B cell (primary cell): ENCODE measurements around the gene TNRC6C. TPM values are rescaled to one million over a fixed set of nuclear protein-coding genes. Genes with fewer than 3 reads are reported as not detected.

Experiments
- ATAC-seq: fragments of 200-7000 bp; cut with Tn5 transposase; one replicate; pipeline ENCODE4 v1.10.0; 2021; ENCODE audit warnings: low read depth, mild to moderate bottlenecking, moderate number of reproducible peaks, moderate library complexity
- CTCF ChIA-PET: fragments of 350-600 bp; sonication (Branson Sonifier 250); formaldehyde crosslinking; loops from one replicate; lab custom pipeline; 2021; ENCODE audit warnings: antibody characterized with exemption, inconsistent platforms; lab: Charles Lee
- POLR2A ChIA-PET: fragments of 350-600 bp; sonication (Branson Sonifier 250); formaldehyde crosslinking; loops from one replicate; lab custom pipeline; 2021; ENCODE audit warnings: antibody characterized with exemption; lab: Charles Lee
- DNase-seq: peaks from one replicate; pipeline ENCODE4 v3.0.0; 2013
- H2AFZ ChIP-seq: 2 replicates; pipeline ENCODE4 v1.6.1; 2012; ENCODE audit warnings: mild to moderate bottlenecking, low read depth, low read length; ENCODE audit not compliant: insufficient read depth, poor library complexity, severe bottlenecking
- H3K27ac ChIP-seq, 2 donors: 1 replicate in 1 of 2; 2 replicates in 1 of 2; pipeline ENCODE4 v1.5.1; 2012 to 2013; ENCODE audit warnings: low read length in 2 of 2, mild to moderate bottlenecking in 2 of 2, moderate library complexity in 1 of 2
- H3K27me3 ChIP-seq, 4 experiments: fragments of 200-600 bp in 1 of 4; sonication (generic) in 1 of 4; replicated peaks in 1 of 4; 1 replicate in 2 of 4; 2 replicates in 2 of 4; pipeline versions ENCODE4 v1.6.1 to v1.7.0; 2013 to 2016; ENCODE audit warnings: low read length in 3 of 4, mild to moderate bottlenecking in 2 of 4, mixed read lengths in 1 of 4, moderate library complexity in 1 of 4; ENCODE audit not compliant: insufficient read depth in 4 of 4, control insufficient read depth in 3 of 4; ENCODE audit errors: control extremely low read depth in 1 of 4
- H3K36me3 ChIP-seq, 2 experiments: replicated peaks in 1 of 2; 1 replicate in 1 of 2; 2 replicates in 1 of 2; pipeline versions ENCODE4 v1.6.1 to v1.7.1; 2013; ENCODE audit warnings: low read length in 1 of 2; ENCODE audit not compliant: insufficient read depth in 2 of 2, control insufficient read depth in 1 of 2; ENCODE audit errors: control extremely low read depth in 1 of 2, extremely low read depth in 1 of 2
- H3K4me1 ChIP-seq, 2 donors: fragments of 200-600 bp in 1 of 2; sonication (generic) in 1 of 2; 1 replicate in 1 of 2; 2 replicates in 1 of 2; pipeline versions ENCODE4 v1.5.1 to v1.6.1; 2013 to 2017; ENCODE audit warnings: low read length in 2 of 2; ENCODE audit not compliant: control insufficient read depth in 2 of 2, insufficient read depth in 2 of 2
- H3K4me2 ChIP-seq: replicated peaks from 2 replicates; pipeline ENCODE3; 2012; ENCODE audit warnings: mild to moderate bottlenecking, low read depth, low read length; ENCODE audit not compliant: poor library complexity, severe bottlenecking
- H3K4me3 ChIP-seq, 5 experiments: fragments of 200-600 bp in 1 of 5; sonication (generic) in 1 of 5; 1 replicate in 3 of 5; 2 replicates in 2 of 5; pipeline versions ENCODE4 v1.5.1 to v1.7.0; 2011 to 2016; ENCODE audit warnings: low read length in 4 of 5, mild to moderate bottlenecking in 4 of 5, low read depth in 2 of 5, control low read depth in 1 of 5, moderate library complexity in 1 of 5; ENCODE audit not compliant: insufficient read depth in 1 of 5; ENCODE audit errors: control extremely low read depth in 1 of 5, extremely low read depth in 1 of 5
- H3K79me2 ChIP-seq: fragments of 200-600 bp; sonication (generic); one replicate; pipeline ENCODE4 v1.6.0; 2016; ENCODE audit warnings: low read length; ENCODE audit not compliant: control insufficient read depth, insufficient read depth
- H3K9ac ChIP-seq: fragments of 200-600 bp; sonication (generic); 2 replicates; pipeline ENCODE4 v1.6.1; 2017; ENCODE audit warnings: mild to moderate bottlenecking, low read length, moderate library complexity
- H3K9me3 ChIP-seq, 3 donors: one replicate each; pipeline versions ENCODE4 v1.6.1 to v1.7.1; 2013; ENCODE audit warnings: low read length in 2 of 3; ENCODE audit not compliant: control insufficient read depth in 2 of 3, insufficient read depth in 1 of 3; ENCODE audit errors: control extremely low read depth in 1 of 3
- H4K20me1 ChIP-seq: 2 replicates; pipeline ENCODE4 v1.6.0; 2012; ENCODE audit warnings: mild to moderate bottlenecking, low read length; ENCODE audit not compliant: insufficient read depth, control insufficient read depth, poor library complexity, severe bottlenecking
- H3K27ac Mint-ChIP-seq: one replicate; pipeline ENCODE4 v1.8.0; 2021; ENCODE audit warnings: mixed read lengths
- H3K27me3 Mint-ChIP-seq: one replicate; pipeline ENCODE4 v1.8.0; 2021; ENCODE audit warnings: mixed read lengths
- H3K4me1 Mint-ChIP-seq: one replicate; pipeline ENCODE4 v1.8.0; 2021; ENCODE audit warnings: mixed read lengths
- H3K4me3 Mint-ChIP-seq: one replicate; pipeline ENCODE4 v1.8.0; 2021; ENCODE audit warnings: mixed read lengths
- H3K9me3 Mint-ChIP-seq: one replicate; pipeline ENCODE4 v1.8.0; 2022; ENCODE audit warnings: mixed read lengths; ENCODE audit not compliant: insufficient read depth
- EZH2 ChIP-seq: IDR thresholded peaks from 2 replicates; pipeline ENCODE4 v1.6.1; 2012; ENCODE audit warnings: borderline replicate concordance, low read depth, mild to moderate bottlenecking, moderate library complexity, low read length; ENCODE audit not compliant: insufficient read depth, poor library complexity, severe bottlenecking
- WGBS: methylation state at CpG from one replicate; pipeline ENCODE4 v1.1.5; 2013; ENCODE audit warnings: missing lambda C conversion rate; ENCODE audit not compliant: insufficient coverage; 5-methylcytosine and 5-hydroxymethylcytosine counted together
- intact Hi-C: fragments of 100-400 bp; cut with micrococcal nuclease; formaldehyde crosslinking; loops from one replicate; pipeline ENCODE4 v1.10.0; 2022
- polyA plus RNA-seq: library from polyadenylated mRNA; depleted of rRNA; stranded (reverse); fragments of >200 nt; gene quantifications from 2 replicates; pipeline ENCODE4 v1.2.3, GENCODE V29; 2012
- total RNA-seq, 2 donors: library from RNA; stranded (reverse); fragments of 120-200 nt in 1 of 2; gene quantifications; 1 replicate in 1 of 2; 2 replicates in 1 of 2; pipeline versions ENCODE4 v1.2.3 to v1.2.4, GENCODE V29; 2013 to 2022
- TF ChIP-seq, protein P1 (sequence below): fragments of 200-600 bp; IDR thresholded peaks from one replicate; pipeline ENCODE4 v1.8.0; 2022; ENCODE audit warnings: antibody characterized with exemption, mild to moderate bottlenecking

Gene TNRC6C
- total and polyA plus RNA-seq, 2 donors (not counting 1 experiment from before 2014, with no cell fraction given) = 3.9 to 63.8 TPM

- ChIA-PET POLR2A (no interaction called here), CTCF (no interaction called here)
- Histone ChIP-seq H2AFZ (no peak overlapping the region), H3K9me3 (peaks cover 0 to 5% (median 0%) of the 10 kb centered on the region in 3 donors), H3K36me3 (no peaks in the 10 kb centered on the region), H3K79me2 (no peaks in the 10 kb centered on the region), H3K4me3 (no peak overlapping the region), H3K9ac (no peak overlapping the region), H3K27ac (no peak overlapping the region), H4K20me1 (no peaks in the 10 kb centered on the region), H3K4me2 (no peak overlapping the region), H3K27me3 (peaks cover 0 to 42% (median 17%) of the 10 kb centered on the region in 4 experiments), H3K4me1 (no peaks in the 10 kb centered on the region)
- DNase-seq (no peak), ATAC-seq (no peak)
- WGBS = 92% methylated on average over 1 of the region's 6 CpGs
- Mint-ChIP-seq H3K9me3 (no peaks in the 10 kb centered on the region), H3K27ac (no peak overlapping the region), H3K4me3 (no peak overlapping the region), H3K4me1 (no peaks in the 10 kb centered on the region), H3K27me3 (peaks cover 61% of the 10 kb centered on the region)
- intact Hi-C loops = no loop called here
- TF ChIP-seq, protein P1, sequence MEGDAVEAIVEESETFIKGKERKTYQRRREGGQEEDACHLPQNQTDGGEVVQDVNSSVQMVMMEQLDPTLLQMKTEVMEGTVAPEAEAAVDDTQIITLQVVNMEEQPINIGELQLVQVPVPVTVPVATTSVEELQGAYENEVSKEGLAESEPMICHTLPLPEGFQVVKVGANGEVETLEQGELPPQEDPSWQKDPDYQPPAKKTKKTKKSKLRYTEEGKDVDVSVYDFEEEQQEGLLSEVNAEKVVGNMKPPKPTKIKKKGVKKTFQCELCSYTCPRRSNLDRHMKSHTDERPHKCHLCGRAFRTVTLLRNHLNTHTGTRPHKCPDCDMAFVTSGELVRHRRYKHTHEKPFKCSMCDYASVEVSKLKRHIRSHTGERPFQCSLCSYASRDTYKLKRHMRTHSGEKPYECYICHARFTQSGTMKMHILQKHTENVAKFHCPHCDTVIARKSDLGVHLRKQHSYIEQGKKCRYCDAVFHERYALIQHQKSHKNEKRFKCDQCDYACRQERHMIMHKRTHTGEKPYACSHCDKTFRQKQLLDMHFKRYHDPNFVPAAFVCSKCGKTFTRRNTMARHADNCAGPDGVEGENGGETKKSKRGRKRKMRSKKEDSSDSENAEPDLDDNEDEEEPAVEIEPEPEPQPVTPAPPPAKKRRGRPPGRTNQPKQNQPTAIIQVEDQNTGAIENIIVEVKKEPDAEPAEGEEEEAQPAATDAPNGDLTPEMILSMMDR = no peak
- TF ChIP-seq EZH2 = no peak
Observed at GRCh38 chr17:77946900-77947645, 11.4 kb upstream of the TNRC6C start.

DNA sequence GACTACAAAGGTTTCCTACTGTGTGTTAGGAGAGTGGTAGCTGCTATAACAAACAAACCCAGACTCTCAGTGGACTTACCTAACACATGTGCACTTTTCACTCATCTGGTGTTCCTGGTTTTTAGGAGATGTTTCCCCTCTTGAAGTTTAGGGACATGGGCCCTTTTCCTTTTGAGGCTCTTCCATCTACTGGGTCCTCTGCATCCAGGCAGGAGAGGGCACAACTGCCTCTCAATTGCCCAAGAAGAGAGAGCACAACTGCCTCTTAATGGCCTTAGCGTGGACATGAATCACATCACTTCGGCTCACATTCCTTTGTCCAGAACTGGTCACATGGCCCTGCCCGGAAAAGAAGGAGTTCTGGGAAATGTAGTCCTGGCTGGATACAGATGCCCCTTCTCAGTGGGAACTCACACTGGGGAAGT lies 9.8 kb upstream of the TNRC6C start:
- Mint-ChIP-seq H3K27me3 (peaks cover 68% of the 10 kb centered on the region), H3K27ac (no peak overlapping the region), H3K4me3 (no peak overlapping the region), H3K9me3 (no peaks in the 10 kb centered on the region), H3K4me1 (no peaks in the 10 kb centered on the region)
- Histone ChIP-seq H3K4me3 (no peak overlapping the region), H3K4me1 (no peaks in the 10 kb centered on the region), H3K9me3 (peaks cover 0 to 5% (median 0%) of the 10 kb centered on the region in 3 donors), H4K20me1 (no peaks in the 10 kb centered on the region), H3K27me3 (peaks cover 0 to 48% (median 19%) of the 10 kb centered on the region in 4 experiments), H3K9ac (no peak overlapping the region), H3K4me2 (no peak overlapping the region), H2AFZ (no peak overlapping the region), H3K79me2 (no peaks in the 10 kb centered on the region), H3K36me3 (no peaks in the 10 kb centered on the region), H3K27ac (no peak overlapping the region)
- intact Hi-C loops = no loop called here
- no peak for ATAC-seq
- 79% methylated on average over 2 of the region's 3 CpGs for WGBS
- POLR2A ChIA-PET = interaction anchor here (0.6 kb wide), 1 partner anchor 183 kb away, joined by 3 read pairs; no protein-coding TSS in a partner anchor
- no peak for DNase-seq
- CTCF ChIA-PET = interaction anchor here (1.2 kb wide), 1 partner anchor 68 kb away, joined by 3 read pairs; no protein-coding TSS in a partner anchor
- TF ChIP-seq, protein P1 = no peak
- TF ChIP-seq EZH2 = no peak
